Measurements from ENCODE around the gene CHST15.
A peak's percentile ranks its signal among the peaks of the same experiment; 100 is the strongest.

CHST15 gene

DNA sequence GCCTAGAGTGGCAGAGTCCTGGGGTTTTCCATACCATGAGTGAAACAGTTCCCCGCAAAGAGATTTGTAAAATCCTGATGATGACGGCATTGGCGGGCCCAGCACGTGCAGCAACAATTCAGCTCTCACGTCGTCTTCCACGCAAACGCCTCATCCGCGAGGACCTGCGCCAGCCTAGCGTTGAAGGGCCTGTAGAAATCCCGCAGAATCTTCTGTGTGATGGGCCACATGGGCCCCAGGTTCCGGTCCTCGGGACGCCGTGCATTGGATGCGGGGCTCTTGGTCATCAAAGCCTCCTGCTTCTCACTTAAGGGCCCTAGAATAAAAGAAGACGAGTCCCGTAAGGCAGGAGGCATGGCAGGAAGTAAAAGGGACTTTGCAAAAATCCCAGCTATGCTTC lies 83.4 kb downstream of the CHST15 start:
- H3K27ac ChIP-seq = no peak overlapping the region
- TF ChIP-seq, protein P1, sequence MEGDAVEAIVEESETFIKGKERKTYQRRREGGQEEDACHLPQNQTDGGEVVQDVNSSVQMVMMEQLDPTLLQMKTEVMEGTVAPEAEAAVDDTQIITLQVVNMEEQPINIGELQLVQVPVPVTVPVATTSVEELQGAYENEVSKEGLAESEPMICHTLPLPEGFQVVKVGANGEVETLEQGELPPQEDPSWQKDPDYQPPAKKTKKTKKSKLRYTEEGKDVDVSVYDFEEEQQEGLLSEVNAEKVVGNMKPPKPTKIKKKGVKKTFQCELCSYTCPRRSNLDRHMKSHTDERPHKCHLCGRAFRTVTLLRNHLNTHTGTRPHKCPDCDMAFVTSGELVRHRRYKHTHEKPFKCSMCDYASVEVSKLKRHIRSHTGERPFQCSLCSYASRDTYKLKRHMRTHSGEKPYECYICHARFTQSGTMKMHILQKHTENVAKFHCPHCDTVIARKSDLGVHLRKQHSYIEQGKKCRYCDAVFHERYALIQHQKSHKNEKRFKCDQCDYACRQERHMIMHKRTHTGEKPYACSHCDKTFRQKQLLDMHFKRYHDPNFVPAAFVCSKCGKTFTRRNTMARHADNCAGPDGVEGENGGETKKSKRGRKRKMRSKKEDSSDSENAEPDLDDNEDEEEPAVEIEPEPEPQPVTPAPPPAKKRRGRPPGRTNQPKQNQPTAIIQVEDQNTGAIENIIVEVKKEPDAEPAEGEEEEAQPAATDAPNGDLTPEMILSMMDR (IDR thresholded peaks at IDR 0.05) = no peak
- H3K4me1 ChIP-seq = peaks cover 0 to 6% (median 0%) of the 10 kb centered on the region in 4 donors
- peak in 1 of 2 donors; percentile 10 for DNase-seq
- intact Hi-C loops (cut with DNase I; ENCODE audit: low total_unique reads) = no loop called here
- no peaks in the 10 kb centered on the region for H3K27me3 ChIP-seq
- peaks cover 12 to 85% (median 32%) of the 10 kb centered on the region in 3 donors for H3K36me3 ChIP-seq
- H3K4me3 ChIP-seq = no peak overlapping the region
- no peaks in the 10 kb centered on the region for H3K9me3 ChIP-seq

DNA sequence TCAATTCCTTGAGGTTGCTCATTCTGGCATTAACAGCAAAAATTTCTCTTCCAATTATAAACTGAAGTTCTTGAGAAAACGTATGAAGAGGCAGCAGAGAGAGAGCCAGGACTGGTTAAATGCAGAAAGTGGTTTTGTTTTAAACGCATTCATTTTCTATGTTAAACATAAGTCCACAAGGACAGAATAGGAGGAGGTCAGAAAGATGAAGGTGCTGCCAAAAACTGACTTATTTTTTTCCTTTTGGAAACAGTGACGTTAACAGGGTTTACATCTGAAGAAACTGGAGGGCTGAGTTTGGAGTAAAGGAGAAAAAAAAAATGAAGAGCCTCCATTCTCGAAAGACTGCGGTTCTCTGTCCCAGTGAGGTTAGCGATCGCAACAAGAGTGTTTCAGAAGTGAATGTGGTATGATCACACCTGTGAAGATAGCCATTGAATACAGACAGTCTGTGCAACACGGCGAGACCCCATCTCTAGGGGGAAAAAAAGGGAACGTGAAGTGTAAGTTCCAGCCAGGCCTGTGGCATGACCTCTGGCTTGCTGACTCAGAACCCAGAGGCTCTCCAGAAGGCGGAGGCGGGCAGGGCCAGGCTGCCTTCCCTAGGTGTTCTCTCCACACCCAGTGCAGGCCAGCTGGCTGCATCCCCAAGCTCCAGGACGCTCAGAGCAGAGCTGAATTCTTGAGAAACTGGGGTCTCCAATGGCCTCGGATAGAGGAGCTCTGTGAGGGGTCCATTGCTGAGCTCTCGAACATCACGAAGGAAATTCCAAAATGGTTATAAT lies 84.0 kb downstream of the CHST15 start:
- H3K36me3 ChIP-seq = peaks cover 12 to 81% (median 32%) of the 10 kb centered on the region in 3 donors
- no peak overlapping the region for H3K4me3 ChIP-seq
- H3K27ac ChIP-seq = no peak overlapping the region
- TF ChIP-seq, protein P1 (IDR thresholded peaks at IDR 0.05) = no peak
- H3K27me3 ChIP-seq = no peaks in the 10 kb centered on the region
- H3K9me3 ChIP-seq = no peaks in the 10 kb centered on the region
- intact Hi-C loops (cut with DNase I; ENCODE audit: low total_unique reads) = no loop called here
- peak in 1 of 2 donors; percentile 11 for DNase-seq
- H3K4me1 ChIP-seq = peaks cover 0 to 6% (median 0%) of the 10 kb centered on the region in 4 donors

DNA sequence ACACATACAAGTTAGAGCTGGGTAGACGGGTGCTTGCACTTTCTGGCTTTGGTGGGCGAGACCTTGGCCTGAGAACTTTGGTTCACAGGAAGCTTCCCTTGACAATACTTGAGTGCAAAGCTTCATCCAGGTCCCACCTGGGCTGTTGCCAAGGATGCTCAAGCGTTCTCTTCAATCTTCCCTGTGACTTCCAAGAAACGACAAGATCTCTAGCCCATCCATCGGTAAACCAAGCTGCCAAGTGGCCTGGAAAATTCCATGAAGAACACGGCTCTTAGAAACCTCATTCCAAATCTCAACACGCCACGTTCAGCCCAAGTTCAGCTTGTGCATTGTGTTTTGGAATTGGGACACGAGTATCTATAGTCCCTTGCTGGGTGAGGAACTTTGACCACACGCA lies 84.7 kb downstream of the CHST15 start:
- intact Hi-C loops (cut with DNase I; ENCODE audit: low total_unique reads) = no loop called here
- H3K36me3 ChIP-seq = peaks cover 12 to 73% (median 28%) of the 10 kb centered on the region in 3 donors
- H3K4me3 ChIP-seq = no peak overlapping the region
- no peaks in the 10 kb centered on the region for H3K27me3 ChIP-seq
- peaks cover 0 to 6% (median 0%) of the 10 kb centered on the region in 4 donors for H3K4me1 ChIP-seq
- no peaks in the 10 kb centered on the region for H3K9me3 ChIP-seq
- H3K27ac ChIP-seq = no peak overlapping the region
- TF ChIP-seq, protein P1 (IDR thresholded peaks at IDR 0.05) = no peak
- peak; percentile 4 to 42 for DNase-seq

DNA sequence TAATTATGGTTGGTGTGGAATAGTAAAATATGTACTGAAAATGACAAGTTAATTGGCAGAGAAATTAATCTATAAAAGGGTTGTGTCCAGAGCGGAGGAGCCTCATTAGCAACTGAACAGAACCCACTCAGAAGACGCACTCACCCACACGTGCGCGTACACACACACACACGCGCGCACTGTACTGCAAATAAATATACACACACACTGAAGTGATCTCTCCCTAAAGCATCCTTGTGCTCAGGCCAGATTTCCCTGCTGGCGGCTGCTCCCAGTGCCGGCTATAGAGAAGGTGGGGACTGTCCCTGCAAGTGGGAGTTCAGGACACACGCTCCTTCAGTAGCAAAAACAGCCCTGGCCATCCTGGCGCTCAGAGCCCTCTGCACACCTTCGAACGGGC lies 85.2 kb downstream of the CHST15 start:
- TF ChIP-seq, protein P1 (IDR thresholded peaks at IDR 0.05) = no peak
- no peak overlapping the region for H3K27ac ChIP-seq
- peaks cover 0 to 6% (median 0%) of the 10 kb centered on the region in 4 donors for H3K4me1 ChIP-seq
- H3K9me3 ChIP-seq = no peaks in the 10 kb centered on the region
- peak in 1 of 2 donors; percentile 17 for DNase-seq
- H3K4me3 ChIP-seq = no peak overlapping the region
- H3K36me3 ChIP-seq = peaks cover 12 to 68% (median 24%) of the 10 kb centered on the region in 3 donors
- H3K27me3 ChIP-seq = no peaks in the 10 kb centered on the region
- intact Hi-C loops (cut with DNase I; ENCODE audit: low total_unique reads) = no loop called here

DNA sequence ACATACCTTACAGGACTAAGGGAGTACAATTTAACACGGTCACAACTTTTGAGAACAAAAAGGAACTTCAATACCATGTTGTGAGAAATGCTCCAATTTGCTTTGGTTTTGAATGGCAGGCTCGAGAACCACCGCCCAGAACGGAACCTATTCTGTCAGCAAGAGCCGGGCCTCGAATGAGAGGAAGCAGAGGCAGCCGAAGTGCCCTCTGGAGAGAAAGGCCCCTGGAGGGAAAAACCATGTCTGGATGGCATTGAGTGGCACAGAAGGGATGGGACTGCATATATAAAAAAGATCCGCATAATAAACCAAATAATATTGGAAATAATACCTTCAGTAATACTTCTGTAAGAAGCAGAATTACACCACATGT lies 85.6 kb downstream of the CHST15 start:
- intact Hi-C loops (cut with DNase I; ENCODE audit: low total_unique reads) = no loop called here
- Histone ChIP-seq H3K27me3 (no peaks in the 10 kb centered on the region), H3K9me3 (no peaks in the 10 kb centered on the region), H3K4me1 (peaks cover 0 to 6% (median 0%) of the 10 kb centered on the region in 4 donors), H3K4me3 (no peak overlapping the region), H3K36me3 (peaks cover 12 to 64% (median 23%) of the 10 kb centered on the region in 3 donors), H3K27ac (no peak overlapping the region)
- TF ChIP-seq, protein P1 (IDR thresholded peaks at IDR 0.05) = no peak
- peak in 1 of 2 donors; percentile 6 for DNase-seq
